ENCODE results near the gene ARMH4.

The ARMH4 gene

GRCh38 chr14:58167057-58167456 lies 15.0 kb upstream of the ARMH4 start:
- no peak for DNase-seq (ENCODE audit: low read depth)
- TF ChIP-seq CTCF (IDR thresholded peaks at IDR 0.05; ENCODE audit: low read depth, low read length, missing control alignments), result no peak
- in situ Hi-C loops (cut with HindIII; ENCODE audit: low sequenced_read_pairs), result no loop called here
- H3K4me3 ChIP-seq (ENCODE audit: low read depth, low read length), result no peak overlapping the region

- DNase-seq (ENCODE audit: low read depth), result peak; percentile 59
- no peak overlapping the region for H3K4me3 ChIP-seq (ENCODE audit: low read depth, low read length)
- TF ChIP-seq CTCF (IDR thresholded peaks at IDR 0.05; ENCODE audit: low read depth, low read length, missing control alignments), result peak; percentile 87
- in situ Hi-C loops (cut with HindIII; ENCODE audit: low sequenced_read_pairs), result no loop called here
These were observed 14.3 kb upstream of the ARMH4 start for GRCh38 chr14:58166005-58166983.

- no peak for DNase-seq (ENCODE audit: low read depth)
- H3K4me3 ChIP-seq (ENCODE audit: low read depth, low read length), result no peak overlapping the region
- TF ChIP-seq CTCF (IDR thresholded peaks at IDR 0.05; ENCODE audit: low read depth, low read length, missing control alignments), result no peak
- in situ Hi-C loops (cut with HindIII; ENCODE audit: low sequenced_read_pairs), result no loop called here
These were observed 8.5 kb upstream of the ARMH4 start for GRCh38 chr14:58160561-58160960.

GRCh38 chr14:58151133-58152013 lies 640 bp downstream of the ARMH4 start:
- TF ChIP-seq CTCF (IDR thresholded peaks at IDR 0.05; ENCODE audit: low read depth, low read length, missing control alignments), result no peak
- no peak for DNase-seq (ENCODE audit: low read depth)
- in situ Hi-C loops (cut with HindIII; ENCODE audit: low sequenced_read_pairs), result no loop called here
- peak overlapping the region; percentile 73 for H3K4me3 ChIP-seq (ENCODE audit: low read depth, low read length)

GRCh38 chr14:58150243-58150805 lies 1.7 kb downstream of the ARMH4 start:
- no peak for DNase-seq (ENCODE audit: low read depth)
- TF ChIP-seq CTCF (IDR thresholded peaks at IDR 0.05; ENCODE audit: low read depth, low read length, missing control alignments), result no peak
- in situ Hi-C loops (cut with HindIII; ENCODE audit: low sequenced_read_pairs), result no loop called here
- H3K4me3 ChIP-seq (ENCODE audit: low read depth, low read length), result no peak overlapping the region

GRCh38 chr14:58149196-58149595 lies 2.8 kb downstream of the ARMH4 start:
- in situ Hi-C loops (cut with HindIII; ENCODE audit: low sequenced_read_pairs), result no loop called here
- no peak overlapping the region for H3K4me3 ChIP-seq (ENCODE audit: low read depth, low read length)
- no peak for DNase-seq (ENCODE audit: low read depth)
- TF ChIP-seq CTCF (IDR thresholded peaks at IDR 0.05; ENCODE audit: low read depth, low read length, missing control alignments), result no peak

All from astrocyte of the cerebellum (primary cell).